ENCODE measurements around the gene FCN3. TPM values are rescaled to one million over a fixed set of nuclear protein-coding genes. Genes with fewer than 3 reads are reported as not detected.

FCN3 gene
- total and polyA plus RNA-seq, 4 experiments from 2014 or later = not detected

- peaks cover 26% of the 10 kb centered on the region for H3K4me1 ChIP-seq (ENCODE audit: insufficient read depth, low read length)
- H3K27me3 ChIP-seq (ENCODE audit: insufficient read depth, low read length) = no peaks in the 10 kb centered on the region
- Mint-ChIP-seq H3K36me3 (no peaks in the 10 kb centered on the region), H3K27ac (peak overlapping the region in 6 of 7 donors; percentile 51 to 79 (median 65)), H3K27me3 (no peaks in the 10 kb centered on the region), H3K4me3 (peak overlapping the region in 2 of 8 donors; percentile 36 to 68), H3K4me1 (peaks cover 9 to 26% (median 16%) of the 10 kb centered on the region in 4 donors), H3K9me3 (peaks cover 0 to 1% (median 0%) of the 10 kb centered on the region in 8 donors)
- POLR2A ChIA-PET (ENCODE audit: partially characterized antibody) = interaction anchor here (0.9 to 2.6 kb wide), 9 partner anchors 30 to 267 kb away, joined by 3 to 15 read pairs (median 4); partner anchors contain the start of genes SYTL1 and WASF2
- intact Hi-C loops (cut with micrococcal nuclease) = loop anchor here (1.0 to 5.0 kb wide), 4 partner anchors 38 to 198 kb away; no protein-coding TSS in a partner anchor
- DNase-seq = peak; percentile 81 to 84 (median 82)
- no peak overlapping the region for H3K4me3 ChIP-seq (ENCODE audit: low read length in 2 of 2)
- no peaks in the 10 kb centered on the region for H3K9me3 ChIP-seq (ENCODE audit: control insufficient read depth in 1 of 2, low read length in 2 of 2)
- CTCF ChIA-PET (ENCODE audit: partially characterized antibody) = interaction anchor here (0.6 to 13.9 kb wide), 27 partner anchors 10 to 600 kb away, joined by 3 to 317 read pairs (median 4); partner anchors contain the start of genes AHDC1, MAP3K6 and SYTL1
- no peak overlapping the region for H3K27ac ChIP-seq (ENCODE audit: low read depth, low read length)
- no peaks in the 10 kb centered on the region for H3K36me3 ChIP-seq (ENCODE audit: insufficient read depth, low read length)
Measured at GRCh38 chr1:27395441-27396195, 21.0 kb upstream of the FCN3 start.

GRCh38 chr1:27394925-27395324, 20.3 kb upstream of the FCN3 start:
- Histone ChIP-seq H3K4me3 (ENCODE audit: low read length in 2 of 2) (no peak overlapping the region), H3K36me3 (ENCODE audit: insufficient read depth, low read length) (no peaks in the 10 kb centered on the region), H3K4me1 (ENCODE audit: insufficient read depth, low read length) (peaks cover 26% of the 10 kb centered on the region), H3K27ac (ENCODE audit: low read depth, low read length) (no peak overlapping the region), H3K9me3 (ENCODE audit: control insufficient read depth in 1 of 2, low read length in 2 of 2) (no peaks in the 10 kb centered on the region), H3K27me3 (ENCODE audit: insufficient read depth, low read length) (no peaks in the 10 kb centered on the region)
- no peaks in the 10 kb centered on the region for H3K27me3 Mint-ChIP-seq
- intact Hi-C loops (cut with micrococcal nuclease) = loop anchor here (1.0 to 5.0 kb wide), 4 partner anchors 38 to 198 kb away; no protein-coding TSS in a partner anchor
- H3K27ac Mint-ChIP-seq = peak overlapping the region; percentile 57 to 79 (median 69)
- peak overlapping the region in 2 of 8 donors; percentile 36 to 68 for H3K4me3 Mint-ChIP-seq
- DNase-seq = no peak
- CTCF ChIA-PET (ENCODE audit: partially characterized antibody) = interaction anchor here (0.6 to 13.9 kb wide), 26 partner anchors 8 to 298 kb away, joined by 3 to 317 read pairs (median 4); partner anchors contain the start of genes AHDC1, MAP3K6 and SYTL1
- no peaks in the 10 kb centered on the region for H3K36me3 Mint-ChIP-seq
- peaks cover 9 to 24% (median 16%) of the 10 kb centered on the region in 4 donors for H3K4me1 Mint-ChIP-seq
- POLR2A ChIA-PET (ENCODE audit: partially characterized antibody) = interaction anchor here (0.9 to 2.6 kb wide), 6 partner anchors 35 to 268 kb away, joined by 3 to 15 read pairs (median 6); partner anchors contain the start of gene SYTL1
- H3K9me3 Mint-ChIP-seq = peaks cover 0 to 1% (median 0%) of the 10 kb centered on the region in 8 donors

GRCh38 chr1:27394282-27394658, 19.6 kb upstream of the FCN3 start:
- CTCF ChIA-PET (ENCODE audit: partially characterized antibody) = interaction anchor here (0.7 to 13.9 kb wide), 20 partner anchors 8 to 297 kb away, joined by 3 to 317 read pairs (median 5); partner anchors contain the start of genes AHDC1 and SYTL1
- intact Hi-C loops (cut with micrococcal nuclease) = no loop called here
- POLR2A ChIA-PET (ENCODE audit: partially characterized antibody) = interaction anchor here (1.1 to 2.6 kb wide), 5 partner anchors 35 to 269 kb away, joined by 3 to 15 read pairs (median 7); partner anchors contain the start of gene SYTL1
- Mint-ChIP-seq H3K4me1 (peaks cover 9 to 24% (median 16%) of the 10 kb centered on the region in 4 donors), H3K27me3 (no peaks in the 10 kb centered on the region), H3K27ac (peak overlapping the region in 5 of 7 donors; percentile 27 to 79 (median 75)), H3K9me3 (peaks cover 0 to 1% (median 0%) of the 10 kb centered on the region in 8 donors), H3K4me3 (peak overlapping the region in 4 of 8 donors; percentile 38 to 68 (median 51)), H3K36me3 (no peaks in the 10 kb centered on the region)
- H3K36me3 ChIP-seq (ENCODE audit: insufficient read depth, low read length) = no peaks in the 10 kb centered on the region
- no peak overlapping the region for H3K4me3 ChIP-seq (ENCODE audit: low read length in 2 of 2)
- no peaks in the 10 kb centered on the region for H3K27me3 ChIP-seq (ENCODE audit: insufficient read depth, low read length)
- H3K4me1 ChIP-seq (ENCODE audit: insufficient read depth, low read length) = peaks cover 26% of the 10 kb centered on the region
- H3K9me3 ChIP-seq (ENCODE audit: control insufficient read depth in 1 of 2, low read length in 2 of 2) = no peaks in the 10 kb centered on the region
- no peak for DNase-seq
- no peak overlapping the region for H3K27ac ChIP-seq (ENCODE audit: low read depth, low read length)

GRCh38 chr1:27393641-27394281, 19.1 kb upstream of the FCN3 start:
- peaks cover 0 to 1% (median 0%) of the 10 kb centered on the region in 8 donors for H3K9me3 Mint-ChIP-seq
- Histone ChIP-seq H3K36me3 (ENCODE audit: insufficient read depth, low read length) (no peaks in the 10 kb centered on the region), H3K4me1 (ENCODE audit: insufficient read depth, low read length) (peaks cover 26% of the 10 kb centered on the region), H3K27ac (ENCODE audit: low read depth, low read length) (no peak overlapping the region), H3K27me3 (ENCODE audit: insufficient read depth, low read length) (no peaks in the 10 kb centered on the region), H3K9me3 (ENCODE audit: control insufficient read depth in 1 of 2, low read length in 2 of 2) (no peaks in the 10 kb centered on the region), H3K4me3 (ENCODE audit: low read length in 2 of 2) (no peak overlapping the region)
- no peaks in the 10 kb centered on the region for H3K36me3 Mint-ChIP-seq
- H3K4me1 Mint-ChIP-seq = peaks cover 9 to 24% (median 16%) of the 10 kb centered on the region in 4 donors
- intact Hi-C loops (cut with micrococcal nuclease) = loop anchor here (2.0 kb wide), 1 partner anchor 291 kb away; no protein-coding TSS in a partner anchor
- DNase-seq = no peak
- H3K27me3 Mint-ChIP-seq = no peaks in the 10 kb centered on the region
- H3K4me3 Mint-ChIP-seq = peak overlapping the region in 4 of 8 donors; percentile 7 to 49 (median 27)
- POLR2A ChIA-PET (ENCODE audit: partially characterized antibody) = interaction anchor here (1.9 kb wide), 1 partner anchor 269 kb away, joined by 6 read pairs; no protein-coding TSS in a partner anchor
- H3K27ac Mint-ChIP-seq = peak overlapping the region in 3 of 7 donors; percentile 27 to 75 (median 72)
- CTCF ChIA-PET (ENCODE audit: partially characterized antibody) = interaction anchor here (1.1 to 13.9 kb wide), 8 partner anchors 9 to 213 kb away, joined by 3 to 317 read pairs (median 10); partner anchors contain the start of genes AHDC1 and SYTL1

GRCh38 chr1:27392778-27393635, 18.4 kb upstream of the FCN3 start:
- POLR2A ChIA-PET (ENCODE audit: partially characterized antibody) = no interaction called here
- peaks cover 1 to 4% of the 10 kb centered on the region in 2 donors for H3K27me3 Mint-ChIP-seq
- DNase-seq = no peak
- H3K27ac Mint-ChIP-seq = peak overlapping the region in 5 of 7 donors; percentile 59 to 82 (median 72)
- Histone ChIP-seq H3K27ac (ENCODE audit: low read depth, low read length) (peak overlapping the region; percentile 42), H3K9me3 (ENCODE audit: control insufficient read depth in 1 of 2, low read length in 2 of 2) (no peaks in the 10 kb centered on the region), H3K4me3 (ENCODE audit: low read length in 2 of 2) (peak overlapping the region; percentile 17 to 68), H3K27me3 (ENCODE audit: insufficient read depth, low read length) (no peaks in the 10 kb centered on the region), H3K4me1 (ENCODE audit: insufficient read depth, low read length) (peaks cover 26% of the 10 kb centered on the region), H3K36me3 (ENCODE audit: insufficient read depth, low read length) (no peaks in the 10 kb centered on the region)
- H3K36me3 Mint-ChIP-seq = no peaks in the 10 kb centered on the region
- CTCF ChIA-PET (ENCODE audit: partially characterized antibody) = interaction anchor here (1.1 to 13.9 kb wide), 4 partner anchors 10 to 214 kb away, joined by 3 to 317 read pairs (median 54); partner anchors contain the start of gene AHDC1
- H3K4me3 Mint-ChIP-seq = peak overlapping the region; percentile 35 to 72 (median 58)
- H3K9me3 Mint-ChIP-seq = peaks cover 0 to 1% (median 0%) of the 10 kb centered on the region in 8 donors
- peaks cover 11 to 30% (median 17%) of the 10 kb centered on the region in 4 donors for H3K4me1 Mint-ChIP-seq
- intact Hi-C loops (cut with micrococcal nuclease) = loop anchor here (1.0 to 2.0 kb wide), 3 partner anchors 213 to 290 kb away; no protein-coding TSS in a partner anchor

All from CD4-positive, alpha-beta memory T cell (primary cell).